GM12878 (cell line): ENCODE measurements around the gene ATXN2. TPM values are rescaled to one million over a fixed set of nuclear protein-coding genes. Genes with fewer than 3 reads are reported as not detected.

ENCODE experiments used
- BACH1 ChIP-seq: fragments of 450-650 bp; IDR thresholded peaks from 2 replicates; pipeline ENCODE4 v1.6.1; 2017; ENCODE audit warnings: mild to moderate bottlenecking, borderline replicate concordance
- CREM ChIP-seq: IDR thresholded peaks from 2 replicates; pipeline ENCODE4 v1.6.1; 2014; ENCODE audit warnings: antibody characterized with exemption, low read depth
- DPF2 ChIP-seq: fragments of 450-650 bp; IDR thresholded peaks from 2 replicates; pipeline ENCODE4 v1.6.1; 2017; ENCODE audit warnings: mild to moderate bottlenecking
- EED ChIP-seq: sonication (generic); IDR thresholded peaks from 2 replicates; pipeline ENCODE4 v1.6.1; 2016; ENCODE audit warnings: antibody characterized with exemption, low read depth
- EGR1 ChIP-seq, 2 experiments: IDR thresholded peaks; 1 replicate in 1 of 2; 2 replicates in 1 of 2; pipeline ENCODE4 v1.6.1; 2011 to 2012; ENCODE audit warnings: low read depth in 2 of 2, low read length in 2 of 2, borderline replicate concordance in 1 of 2, mild to moderate bottlenecking in 1 of 2, moderate library complexity in 1 of 2
- GATAD2B ChIP-seq: fragments of 450-650 bp; conservative IDR thresholded peaks from 2 replicates; pipeline ENCODE4 v1.6.1; 2017; ENCODE audit warnings: low read depth, mild to moderate bottlenecking, moderate library complexity
- KLF5 ChIP-seq: fragments of 450-650 bp; IDR thresholded peaks from 2 replicates; pipeline ENCODE4 v1.6.1; 2014; ENCODE audit warnings: mild to moderate bottlenecking; ENCODE audit not compliant: partially characterized antibody
- MXI1 ChIP-seq: fragments of 150-350 bp; IDR thresholded peaks from 2 replicates; pipeline ENCODE4 v1.6.1; 2011; ENCODE audit warnings: low read depth, mild to moderate bottlenecking, inconsistent platforms, low read length, improper control_type of control experiment
- MYB ChIP-seq: fragments of 150-350 bp; IDR thresholded peaks from 2 replicates; pipeline ENCODE4 v1.6.1; 2014; ENCODE audit warnings: mild to moderate bottlenecking, low read depth, low read length, borderline replicate concordance
- NFXL1 ChIP-seq: fragments of 450-650 bp; IDR thresholded peaks from 2 replicates; pipeline ENCODE4 v1.6.1; 2017; ENCODE audit warnings: antibody characterized with exemption, mild to moderate bottlenecking, borderline replicate concordance
- NR2F1 ChIP-seq: fragments of 450-650 bp; conservative IDR thresholded peaks from 2 replicates; pipeline ENCODE4 v1.6.1; 2017; ENCODE audit warnings: mild to moderate bottlenecking
- POLR2A ChIP-seq: IDR thresholded peaks from 2 replicates; pipeline ENCODE4 v1.6.1; 2011; ENCODE audit warnings: low read depth, mild to moderate bottlenecking, low read length
- SP1 ChIP-seq: IDR thresholded peaks from one replicate; pipeline ENCODE4 v1.6.1; 2011; ENCODE audit warnings: low read depth, low read length
- ZNF384 ChIP-seq: IDR thresholded peaks from 2 replicates; pipeline ENCODE4 v1.6.1; 2012; ENCODE audit warnings: low read depth, mild to moderate bottlenecking, low read length, improper control_type of control experiment, borderline replicate concordance
- polyA plus RNA-seq, 11 experiments: library from polyadenylated mRNA; depleted of rRNA in 4 of 11; unstranded in 6 of 11; stranded (reverse) in 5 of 11; fragments of >200 nt; fragmentation: Nextera tagmentation in 4 of 11; fragmentation: Illumina TruSeq in 1 of 11; extraction: Ambion mirVana in 4 of 11; extraction: Trizol in 1 of 11; gene quantifications; 1 replicate in 1 of 11; 2 replicates in 10 of 11; pipeline versions ENCODE4 v1.2.1 to v1.2.3, GENCODE V29; 2011 to 2016; ENCODE audit warnings: inconsistent platforms in 2 of 11, missing spikeins in 2 of 11, low read depth in 1 of 11
- total RNA-seq, 4 experiments: library from RNA; depleted of rRNA in 3 of 4; stranded (reverse); fragments of >200 nt in 3 of 4; fragmentation: Illumina TruSeq in 1 of 4; extraction: Trizol in 1 of 4; gene quantifications; 2 replicates each; pipeline versions ENCODE4 v1.2.1 to v1.2.3, GENCODE V29; 2013 to 2021
- TF ChIP-seq, protein P1 (sequence below): IDR thresholded peaks from 2 replicates; pipeline ENCODE4 v1.6.1; 2012; ENCODE audit warnings: mild to moderate bottlenecking, low read depth, low read length
- TF ChIP-seq, protein P2 (sequence below): IDR thresholded peaks from 2 replicates; pipeline ENCODE4 v1.6.1; 2011; ENCODE audit warnings: borderline replicate concordance, low read depth, mild to moderate bottlenecking, moderate library complexity, low read length; ENCODE audit not compliant: insufficient read depth, poor library complexity, severe bottlenecking
- TF ChIP-seq, protein P3 (sequence below): IDR thresholded peaks from 2 replicates; pipeline ENCODE4 v1.6.1; 2012; ENCODE audit warnings: improper control_type of control experiment, low read depth, low read length; ENCODE audit not compliant: insufficient replicate concordance
- TF ChIP-seq, protein P4 (sequence below): fragments of 450-650 bp; IDR thresholded peaks from 2 replicates; pipeline ENCODE4 v1.6.1; 2018; ENCODE audit warnings: borderline replicate concordance, mild to moderate bottlenecking; ENCODE audit not compliant: partially characterized antibody

ATXN2 gene
- total and polyA plus RNA-seq, 10 of the 15 experiments (the other 5 are each of a cell fraction or from before 2014, with no cell fraction given) = 8.8 to 31.5 (median 19.0) TPM

DNA sequence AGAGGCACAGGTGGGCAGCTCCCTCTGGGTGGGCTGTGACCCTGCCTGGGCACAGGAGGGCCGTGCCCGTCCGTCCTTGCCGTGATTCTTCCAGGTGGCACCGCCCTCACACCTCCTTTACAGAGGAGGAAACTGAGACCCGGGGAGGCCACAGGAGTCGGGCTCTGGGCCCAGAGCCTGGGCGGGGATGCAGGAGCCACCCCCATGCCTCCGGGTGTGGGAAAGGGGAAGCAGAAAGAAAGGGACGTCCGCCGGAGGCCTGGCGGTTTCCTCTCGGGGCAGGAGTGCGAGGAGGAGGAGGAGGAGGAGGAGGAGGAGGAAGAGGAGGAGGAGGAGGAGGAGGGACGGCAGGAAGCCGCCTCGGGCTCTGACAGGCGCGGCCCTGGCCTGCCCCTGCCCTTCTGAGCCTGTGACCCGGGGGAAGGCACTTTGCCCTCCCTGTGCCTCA, 170.4 kb downstream of the ATXN2 start (continued):
- TF ChIP-seq, protein P1, sequence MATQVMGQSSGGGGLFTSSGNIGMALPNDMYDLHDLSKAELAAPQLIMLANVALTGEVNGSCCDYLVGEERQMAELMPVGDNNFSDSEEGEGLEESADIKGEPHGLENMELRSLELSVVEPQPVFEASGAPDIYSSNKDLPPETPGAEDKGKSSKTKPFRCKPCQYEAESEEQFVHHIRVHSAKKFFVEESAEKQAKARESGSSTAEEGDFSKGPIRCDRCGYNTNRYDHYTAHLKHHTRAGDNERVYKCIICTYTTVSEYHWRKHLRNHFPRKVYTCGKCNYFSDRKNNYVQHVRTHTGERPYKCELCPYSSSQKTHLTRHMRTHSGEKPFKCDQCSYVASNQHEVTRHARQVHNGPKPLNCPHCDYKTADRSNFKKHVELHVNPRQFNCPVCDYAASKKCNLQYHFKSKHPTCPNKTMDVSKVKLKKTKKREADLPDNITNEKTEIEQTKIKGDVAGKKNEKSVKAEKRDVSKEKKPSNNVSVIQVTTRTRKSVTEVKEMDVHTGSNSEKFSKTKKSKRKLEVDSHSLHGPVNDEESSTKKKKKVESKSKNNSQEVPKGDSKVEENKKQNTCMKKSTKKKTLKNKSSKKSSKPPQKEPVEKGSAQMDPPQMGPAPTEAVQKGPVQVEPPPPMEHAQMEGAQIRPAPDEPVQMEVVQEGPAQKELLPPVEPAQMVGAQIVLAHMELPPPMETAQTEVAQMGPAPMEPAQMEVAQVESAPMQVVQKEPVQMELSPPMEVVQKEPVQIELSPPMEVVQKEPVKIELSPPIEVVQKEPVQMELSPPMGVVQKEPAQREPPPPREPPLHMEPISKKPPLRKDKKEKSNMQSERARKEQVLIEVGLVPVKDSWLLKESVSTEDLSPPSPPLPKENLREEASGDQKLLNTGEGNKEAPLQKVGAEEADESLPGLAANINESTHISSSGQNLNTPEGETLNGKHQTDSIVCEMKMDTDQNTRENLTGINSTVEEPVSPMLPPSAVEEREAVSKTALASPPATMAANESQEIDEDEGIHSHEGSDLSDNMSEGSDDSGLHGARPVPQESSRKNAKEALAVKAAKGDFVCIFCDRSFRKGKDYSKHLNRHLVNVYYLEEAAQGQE = no peak
- TF ChIP-seq MXI1 (no peak), GATAD2B (peak; percentile 53; the same call in 1 of the 2 replicates), MYB (no peak), EGR1 (IDR thresholded peaks at IDR 0.05; ENCODE audit: borderline replicate concordance in 1 of 2, low read depth in 2 of 2, low read length in 2 of 2) (peak in 1 of 2 experiments; percentile 61; a peak in 1 of 3 replicates), EED (peak; percentile 47; the same call in 1 of the 2 replicates), ZNF384 (no peak), CREM (0 out of 2 replicates have a peak, but pooled peaks have one; percentile 18), KLF5 (no peak), NFXL1 (peak; percentile 99), BACH1 (0 out of 2 replicates have a peak, but pooled peaks have one; percentile 25), NR2F1 (no peak; the same call in 1 of the 2 replicates), POLR2A (peak; percentile 52), DPF2 (peak; percentile 56; the same call in 1 of the 2 replicates), SP1 (no peak)
- TF ChIP-seq, protein P2, sequence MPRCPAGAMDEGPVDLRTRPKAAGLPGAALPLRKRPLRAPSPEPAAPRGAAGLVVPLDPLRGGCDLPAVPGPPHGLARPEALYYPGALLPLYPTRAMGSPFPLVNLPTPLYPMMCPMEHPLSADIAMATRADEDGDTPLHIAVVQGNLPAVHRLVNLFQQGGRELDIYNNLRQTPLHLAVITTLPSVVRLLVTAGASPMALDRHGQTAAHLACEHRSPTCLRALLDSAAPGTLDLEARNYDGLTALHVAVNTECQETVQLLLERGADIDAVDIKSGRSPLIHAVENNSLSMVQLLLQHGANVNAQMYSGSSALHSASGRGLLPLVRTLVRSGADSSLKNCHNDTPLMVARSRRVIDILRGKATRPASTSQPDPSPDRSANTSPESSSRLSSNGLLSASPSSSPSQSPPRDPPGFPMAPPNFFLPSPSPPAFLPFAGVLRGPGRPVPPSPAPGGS = no peak
- TF ChIP-seq, protein P3, sequence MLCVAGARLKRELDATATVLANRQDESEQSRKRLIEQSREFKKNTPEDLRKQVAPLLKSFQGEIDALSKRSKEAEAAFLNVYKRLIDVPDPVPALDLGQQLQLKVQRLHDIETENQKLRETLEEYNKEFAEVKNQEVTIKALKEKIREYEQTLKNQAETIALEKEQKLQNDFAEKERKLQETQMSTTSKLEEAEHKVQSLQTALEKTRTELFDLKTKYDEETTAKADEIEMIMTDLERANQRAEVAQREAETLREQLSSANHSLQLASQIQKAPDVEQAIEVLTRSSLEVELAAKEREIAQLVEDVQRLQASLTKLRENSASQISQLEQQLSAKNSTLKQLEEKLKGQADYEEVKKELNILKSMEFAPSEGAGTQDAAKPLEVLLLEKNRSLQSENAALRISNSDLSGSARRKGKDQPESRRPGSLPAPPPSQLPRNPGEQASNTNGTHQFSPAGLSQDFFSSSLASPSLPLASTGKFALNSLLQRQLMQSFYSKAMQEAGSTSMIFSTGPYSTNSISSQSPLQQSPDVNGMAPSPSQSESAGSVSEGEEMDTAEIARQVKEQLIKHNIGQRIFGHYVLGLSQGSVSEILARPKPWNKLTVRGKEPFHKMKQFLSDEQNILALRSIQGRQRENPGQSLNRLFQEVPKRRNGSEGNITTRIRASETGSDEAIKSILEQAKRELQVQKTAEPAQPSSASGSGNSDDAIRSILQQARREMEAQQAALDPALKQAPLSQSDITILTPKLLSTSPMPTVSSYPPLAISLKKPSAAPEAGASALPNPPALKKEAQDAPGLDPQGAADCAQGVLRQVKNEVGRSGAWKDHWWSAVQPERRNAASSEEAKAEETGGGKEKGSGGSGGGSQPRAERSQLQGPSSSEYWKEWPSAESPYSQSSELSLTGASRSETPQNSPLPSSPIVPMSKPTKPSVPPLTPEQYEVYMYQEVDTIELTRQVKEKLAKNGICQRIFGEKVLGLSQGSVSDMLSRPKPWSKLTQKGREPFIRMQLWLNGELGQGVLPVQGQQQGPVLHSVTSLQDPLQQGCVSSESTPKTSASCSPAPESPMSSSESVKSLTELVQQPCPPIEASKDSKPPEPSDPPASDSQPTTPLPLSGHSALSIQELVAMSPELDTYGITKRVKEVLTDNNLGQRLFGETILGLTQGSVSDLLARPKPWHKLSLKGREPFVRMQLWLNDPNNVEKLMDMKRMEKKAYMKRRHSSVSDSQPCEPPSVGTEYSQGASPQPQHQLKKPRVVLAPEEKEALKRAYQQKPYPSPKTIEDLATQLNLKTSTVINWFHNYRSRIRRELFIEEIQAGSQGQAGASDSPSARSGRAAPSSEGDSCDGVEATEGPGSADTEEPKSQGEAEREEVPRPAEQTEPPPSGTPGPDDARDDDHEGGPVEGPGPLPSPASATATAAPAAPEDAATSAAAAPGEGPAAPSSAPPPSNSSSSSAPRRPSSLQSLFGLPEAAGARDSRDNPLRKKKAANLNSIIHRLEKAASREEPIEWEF = no peak
- TF ChIP-seq, protein P4, sequence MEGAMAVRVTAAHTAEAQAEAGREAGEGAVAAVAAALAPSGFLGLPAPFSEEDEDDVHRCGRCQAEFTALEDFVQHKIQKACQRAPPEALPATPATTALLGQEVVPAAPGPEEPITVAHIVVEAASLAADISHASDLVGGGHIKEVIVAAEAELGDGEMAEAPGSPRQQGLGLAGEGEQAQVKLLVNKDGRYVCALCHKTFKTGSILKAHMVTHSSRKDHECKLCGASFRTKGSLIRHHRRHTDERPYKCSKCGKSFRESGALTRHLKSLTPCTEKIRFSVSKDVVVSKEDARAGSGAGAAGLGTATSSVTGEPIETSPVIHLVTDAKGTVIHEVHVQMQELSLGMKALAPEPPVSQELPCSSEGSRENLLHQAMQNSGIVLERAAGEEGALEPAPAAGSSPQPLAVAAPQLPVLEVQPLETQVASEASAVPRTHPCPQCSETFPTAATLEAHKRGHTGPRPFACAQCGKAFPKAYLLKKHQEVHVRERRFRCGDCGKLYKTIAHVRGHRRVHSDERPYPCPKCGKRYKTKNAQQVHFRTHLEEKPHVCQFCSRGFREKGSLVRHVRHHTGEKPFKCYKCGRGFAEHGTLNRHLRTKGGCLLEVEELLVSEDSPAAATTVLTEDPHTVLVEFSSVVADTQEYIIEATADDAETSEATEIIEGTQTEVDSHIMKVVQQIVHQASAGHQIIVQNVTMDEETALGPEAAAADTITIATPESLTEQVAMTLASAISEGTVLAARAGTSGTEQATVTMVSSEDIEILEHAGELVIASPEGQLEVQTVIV = no peak
